HG03025 (cell line): ENCODE results near the gene BTAF1.
A peak's percentile ranks its signal among the peaks of the same experiment; 100 is the strongest.
"Not testable (repeated sequence)": the region's sequence is repeated elsewhere in the genome, so short reads cannot be mapped to it uniquely, and the experiment has no call there.

ENCODE experiments used
- ATAC-seq: cut with Tn5 transposase; IDR thresholded peaks from one replicate; pipeline ENCODE4 v1.9.1; 2021; ENCODE audit warnings: mild to moderate bottlenecking, moderate library complexity; ENCODE audit not compliant: unreplicated experiment, low FRiP score

Gene BTAF1

DNA sequence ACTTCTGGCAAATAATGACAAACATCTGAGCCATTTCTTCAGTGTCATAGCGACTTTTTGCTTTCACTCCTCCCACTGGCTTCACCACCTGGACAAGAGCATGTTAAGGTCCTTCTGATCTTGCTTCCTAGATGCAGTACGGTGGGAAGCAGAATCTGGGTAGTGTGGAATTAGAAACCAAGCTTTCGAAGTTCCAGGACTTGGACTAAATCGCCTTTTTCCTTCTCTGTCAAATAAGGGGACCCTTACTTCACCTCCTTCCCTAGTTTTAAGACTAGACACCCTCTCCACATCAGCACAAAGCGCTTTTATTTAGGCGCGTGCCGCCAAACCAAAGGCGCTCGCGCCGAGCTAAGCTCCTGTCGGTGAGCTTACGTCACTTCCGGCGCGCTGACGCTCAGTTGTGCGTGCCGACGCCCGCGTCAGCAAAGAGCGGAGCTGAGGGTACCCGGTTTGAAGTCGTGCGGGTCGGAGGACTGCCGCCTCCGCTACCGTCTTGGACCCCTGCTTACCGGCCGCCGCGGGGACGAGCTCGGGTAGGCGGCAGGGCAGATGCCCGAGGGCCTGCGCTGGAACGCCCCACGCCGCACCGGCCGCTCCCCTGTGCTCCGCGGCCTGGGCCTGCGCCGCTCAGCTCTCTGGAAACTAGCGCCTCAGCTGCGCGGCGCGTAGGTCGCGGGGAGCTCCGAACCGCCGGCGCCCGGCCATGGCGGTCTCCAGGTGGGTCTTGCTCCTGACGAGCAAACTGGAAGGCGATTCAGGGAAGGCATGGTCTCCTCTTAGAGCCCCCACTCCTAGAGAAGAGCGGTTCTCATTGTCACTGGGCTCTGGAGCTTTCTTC lies at the start of gene BTAF1:
TSS of gene BTAF1 (plus strand) at position 400 of the 841 bp plus-strand sequence. CDS start at position 707, 307 bp downstream.
- ATAC-seq = peak; percentile 97

- ATAC-seq = no peak
Measured at GRCh38 chr10:91875156-91875555, 48.4 kb upstream of the BTAF1 start.

GRCh38 chr10:91875779-91876178 lies 47.8 kb upstream of the BTAF1 start:
- no peak for ATAC-seq

- ATAC-seq = no peak
Measured at GRCh38 chr10:91879515-91880170, 43.9 kb upstream of the BTAF1 start.

GRCh38 chr10:91880310-91880709 lies 43.3 kb upstream of the BTAF1 start:
- ATAC-seq = no peak

DNA sequence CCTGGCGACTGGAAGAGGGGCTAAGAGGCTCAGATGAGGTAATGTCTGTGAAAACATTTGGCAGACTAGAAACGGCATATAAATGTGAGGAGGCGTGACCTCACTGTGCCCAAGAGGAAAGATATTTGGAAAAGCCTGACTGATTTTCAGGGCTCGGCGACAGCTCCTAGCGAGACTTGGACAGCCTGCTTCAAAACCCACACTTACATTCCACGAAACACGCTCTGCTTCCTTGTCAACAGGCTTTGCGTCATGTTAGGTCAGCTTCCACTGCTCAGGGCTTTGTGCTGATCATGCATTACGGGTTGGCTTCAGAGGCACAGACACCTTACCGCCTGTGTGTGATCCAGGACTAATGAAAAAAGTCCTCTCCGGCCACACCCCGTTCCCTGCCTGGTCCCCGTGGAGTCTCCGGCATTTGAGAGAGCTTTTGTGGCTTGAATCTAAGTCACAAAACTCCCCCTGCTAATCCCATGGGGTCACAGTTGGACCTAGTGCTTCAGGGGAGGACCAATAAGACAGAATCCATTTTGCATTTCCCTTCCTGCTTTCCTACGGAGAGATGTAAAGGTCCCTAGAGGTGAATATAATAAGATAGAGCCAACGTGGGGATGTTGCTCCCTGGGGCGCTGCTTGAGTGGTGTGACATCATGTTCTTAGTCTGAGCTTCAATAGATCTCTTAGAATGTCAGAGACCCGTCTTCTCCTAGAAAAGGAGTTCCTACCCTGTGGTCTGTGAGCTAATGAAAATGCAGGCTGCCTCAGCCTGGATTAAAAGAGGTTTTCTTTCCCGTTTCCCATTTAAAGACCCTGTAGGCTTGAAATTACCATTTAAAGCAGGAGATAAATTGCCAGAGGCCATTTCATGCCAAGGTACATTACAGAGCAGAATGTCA lies 39.8 kb upstream of the BTAF1 start:
- no peak for ATAC-seq

DNA sequence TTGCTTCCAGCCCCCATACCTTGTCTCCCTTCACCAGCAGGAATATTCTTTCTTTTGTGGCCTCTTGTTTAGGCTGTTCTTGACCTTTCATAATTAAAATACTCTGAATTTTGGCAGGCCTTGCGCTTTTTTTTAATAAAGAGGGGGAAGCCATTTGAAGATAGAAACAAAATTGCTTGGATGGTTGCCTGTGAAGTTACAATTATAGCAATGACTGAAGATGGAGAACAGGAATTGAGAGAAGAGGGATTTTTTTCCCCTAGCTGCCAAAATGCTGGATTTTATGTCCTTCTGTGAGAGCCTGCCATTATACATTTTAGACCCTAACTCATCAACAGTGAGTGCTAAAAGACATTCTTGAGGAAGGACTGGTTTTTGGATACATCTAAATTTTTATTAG lies 39.0 kb upstream of the BTAF1 start:
- ATAC-seq = no peak

GRCh38 chr10:91885362-91886079 lies 38.0 kb upstream of the BTAF1 start:
- no peak for ATAC-seq

DNA sequence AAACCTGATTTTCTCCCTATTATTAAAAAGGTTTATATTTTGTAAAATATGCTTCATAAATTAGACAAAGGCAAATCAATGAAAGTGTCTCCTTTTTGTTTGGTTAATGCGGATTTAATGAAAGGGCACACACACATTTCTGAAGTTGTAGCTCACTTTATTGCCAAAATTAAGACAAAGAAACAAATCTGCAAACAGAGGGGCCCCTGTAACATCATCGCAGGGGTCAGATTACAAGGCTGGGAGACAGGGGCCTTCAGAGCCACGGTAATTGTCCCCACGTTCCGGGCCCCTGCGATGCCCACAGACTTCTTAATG lies 36.7 kb upstream of the BTAF1 start:
- no peak for ATAC-seq

DNA sequence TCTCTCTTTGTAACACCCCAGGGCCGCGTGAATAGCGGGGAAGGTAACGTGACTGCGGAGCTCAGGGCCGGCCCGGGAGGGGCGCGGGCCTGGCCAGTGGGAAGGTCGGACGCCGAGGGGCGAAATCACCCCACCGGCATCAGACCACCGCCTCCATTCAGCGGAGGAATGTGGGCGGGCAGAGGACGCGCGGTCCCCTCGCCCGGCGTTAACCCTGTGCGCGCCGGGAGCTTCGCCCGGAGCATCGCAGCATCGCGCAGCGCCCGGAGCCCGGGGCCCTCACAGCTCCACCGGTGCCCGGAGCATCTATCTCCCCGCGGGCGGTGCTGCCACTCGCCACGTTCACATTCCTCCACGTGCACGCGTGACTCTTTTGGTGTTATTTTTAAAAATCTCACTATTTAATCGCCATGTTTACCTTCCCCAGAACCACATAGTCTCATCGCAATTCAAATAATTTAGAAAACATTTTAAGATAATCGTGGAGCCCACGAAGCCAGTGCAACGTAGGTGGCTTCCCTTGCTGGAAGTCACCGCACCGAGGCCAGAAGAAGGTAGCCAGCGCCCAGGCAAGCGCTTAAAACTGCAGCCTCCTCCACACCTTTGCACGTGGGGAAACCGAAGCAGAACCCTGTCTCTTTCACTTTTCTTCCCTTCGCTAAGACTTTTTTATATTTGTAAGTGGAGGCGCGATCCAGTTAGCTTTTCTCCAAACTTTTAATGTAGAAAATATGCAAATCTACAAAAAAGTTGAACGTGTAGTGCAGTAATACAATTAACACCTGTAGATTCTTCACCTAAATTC lies 36.1 kb upstream of the BTAF1 start:
- no peak for ATAC-seq

GRCh38 chr10:91891125-91892001 lies 32.2 kb upstream of the BTAF1 start:
- ATAC-seq = no peak

GRCh38 chr10:91893051-91893450 lies 30.5 kb upstream of the BTAF1 start:
- ATAC-seq = no peak

GRCh38 chr10:91894261-91894685 lies 29.3 kb upstream of the BTAF1 start:
- ATAC-seq = not testable (repeated sequence)

GRCh38 chr10:91896212-91896756 lies 27.3 kb upstream of the BTAF1 start:
- ATAC-seq = no peak

GRCh38 chr10:91897421-91897820 lies 26.1 kb upstream of the BTAF1 start:
- no peak for ATAC-seq

DNA sequence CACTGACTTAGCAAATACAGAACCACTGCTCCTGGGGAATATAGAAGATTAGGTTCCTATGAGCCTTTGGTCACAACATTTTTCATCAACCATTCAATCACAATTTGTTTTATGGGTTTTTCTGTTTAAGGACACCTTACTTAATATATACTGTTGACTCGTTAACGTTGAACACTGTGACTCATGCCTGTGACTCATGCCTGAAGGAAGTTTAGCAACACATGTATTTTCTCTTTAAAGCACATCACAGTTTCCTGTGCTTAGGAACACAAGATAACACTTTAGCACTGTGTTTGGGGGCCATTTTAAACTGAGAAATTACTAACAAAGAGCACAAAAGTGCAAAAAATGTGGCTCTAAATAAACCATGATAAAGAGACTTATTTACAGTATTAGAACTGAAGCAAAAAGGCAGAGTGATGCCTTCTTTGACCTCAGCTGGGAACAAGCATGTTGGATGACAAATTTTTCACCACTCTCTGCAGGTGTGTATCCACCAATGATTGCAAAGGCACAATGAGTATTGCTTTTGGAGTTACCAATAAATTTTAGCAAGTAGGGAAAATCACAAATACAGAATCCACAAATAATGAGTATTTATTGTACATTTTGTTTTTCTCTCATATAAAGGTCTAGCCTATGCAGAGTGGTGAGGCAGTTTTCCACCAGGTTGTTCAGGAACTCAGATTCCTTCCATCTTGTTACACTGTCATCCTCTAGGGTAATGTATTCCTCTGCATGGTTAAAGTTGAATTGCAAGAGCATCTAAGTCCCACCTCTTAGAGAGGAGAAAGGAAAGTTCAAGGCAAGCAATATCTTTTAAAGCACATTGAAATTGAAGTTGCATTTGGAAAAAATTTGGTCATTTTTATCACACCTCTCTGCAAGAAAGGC lies 21.5 kb upstream of the BTAF1 start:
- ATAC-seq = no peak

DNA sequence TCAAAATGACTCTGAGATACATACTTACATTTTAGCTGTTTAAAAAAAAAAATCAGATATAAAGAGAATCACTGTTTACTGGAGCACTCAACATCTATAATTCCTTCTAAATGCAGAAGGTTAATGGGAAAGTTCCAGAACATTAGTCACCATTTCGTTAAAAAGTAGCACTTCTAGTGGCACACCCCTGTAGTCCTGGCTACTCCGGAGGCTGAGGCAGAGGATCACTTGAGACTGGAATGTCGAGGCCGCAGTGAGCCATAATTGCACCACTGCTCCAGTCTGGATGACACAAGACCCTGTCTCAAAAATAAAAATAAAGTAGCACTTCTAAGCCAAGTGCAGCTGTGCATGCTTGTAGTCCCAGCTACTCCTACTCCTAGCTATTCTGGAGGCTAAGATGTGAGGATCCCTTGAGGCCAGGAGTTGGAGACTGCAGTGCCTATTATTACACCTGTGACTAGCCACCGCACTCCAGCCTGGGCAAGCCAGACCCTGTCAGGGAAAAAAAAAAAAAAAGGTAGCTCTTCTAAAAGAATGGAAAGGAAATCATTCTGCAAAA lies 16.5 kb upstream of the BTAF1 start:
- no peak for ATAC-seq
